ENCODE measurements around the gene FGD5. TPM values are rescaled to one million over a fixed set of nuclear protein-coding genes. Genes with fewer than 3 reads are reported as not detected.

Gene FGD5
- total RNA-seq, 1 donor from 2014 or later = 15.3 TPM

DNA sequence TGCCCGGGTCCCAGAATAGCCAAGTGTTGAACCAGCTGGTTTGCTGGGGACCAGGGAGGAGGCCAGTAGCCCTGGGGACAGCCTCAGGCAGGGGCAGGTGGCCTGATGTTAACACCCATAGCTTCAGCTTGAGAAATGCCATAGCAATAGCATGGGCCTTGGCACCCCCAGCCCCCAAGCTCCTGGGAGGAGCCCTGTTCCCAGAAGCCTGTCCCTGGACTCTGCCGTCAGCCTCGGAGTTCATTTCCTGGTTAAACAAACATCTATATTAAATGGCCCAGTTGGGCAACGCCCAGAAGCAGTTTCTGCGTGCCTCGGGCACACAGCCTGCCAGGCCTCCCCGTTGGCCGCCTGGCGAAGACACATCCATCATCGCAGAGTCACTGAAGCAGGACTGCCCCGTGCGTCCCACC, 58.2 kb downstream of the FGD5 start:
- H3K4me3 Mint-ChIP-seq = no peak overlapping the region
- H3K27ac Mint-ChIP-seq = no peak overlapping the region
- H3K27me3 Mint-ChIP-seq = peaks cover 7% of the 10 kb centered on the region
- DNase-seq (ENCODE audit: extremely low spot score, unreplicated experiment) = no peak
- no peaks in the 10 kb centered on the region for H3K36me3 Mint-ChIP-seq
- no peak for TF ChIP-seq CTCF (conservative IDR thresholded peaks at IDR 0.05)
- peaks cover 21% of the 10 kb centered on the region for H3K4me1 Mint-ChIP-seq (ENCODE audit: unreplicated experiment)
- no peaks in the 10 kb centered on the region for H3K9me3 Mint-ChIP-seq

DNA sequence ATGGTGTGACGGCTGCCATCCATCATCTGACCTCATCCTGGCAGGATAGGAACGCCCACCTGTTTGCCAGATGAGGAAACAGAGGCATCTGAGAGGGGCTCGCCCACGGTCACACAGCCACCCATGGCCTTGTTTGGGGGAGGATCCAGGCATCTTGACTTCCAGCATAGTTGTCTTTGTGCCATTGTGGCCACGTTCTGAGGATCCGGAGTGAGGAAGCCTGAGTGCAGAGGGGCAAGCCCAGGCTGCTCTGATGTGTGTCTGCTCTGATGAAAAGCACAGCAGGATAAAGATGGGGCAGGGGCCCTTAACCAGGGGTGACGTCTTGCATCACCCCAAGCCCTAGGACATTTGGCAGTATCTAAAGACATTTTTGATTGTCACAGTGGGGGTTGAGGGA, 58.7 kb downstream of the FGD5 start:
- Mint-ChIP-seq H3K27ac (no peak overlapping the region), H3K36me3 (no peaks in the 10 kb centered on the region), H3K9me3 (no peaks in the 10 kb centered on the region), H3K4me1 (ENCODE audit: unreplicated experiment) (peaks cover 21% of the 10 kb centered on the region), H3K27me3 (peaks cover 7% of the 10 kb centered on the region), H3K4me3 (no peak overlapping the region)
- no peak for TF ChIP-seq CTCF (conservative IDR thresholded peaks at IDR 0.05)
- DNase-seq (ENCODE audit: extremely low spot score, unreplicated experiment) = no peak

GRCh38 chr3:14879211-14879874, 60.6 kb downstream of the FGD5 start:
- no peak for TF ChIP-seq CTCF (conservative IDR thresholded peaks at IDR 0.05)
- no peak overlapping the region for H3K27ac Mint-ChIP-seq
- H3K36me3 Mint-ChIP-seq = no peaks in the 10 kb centered on the region
- no peak overlapping the region for H3K4me3 Mint-ChIP-seq
- no peaks in the 10 kb centered on the region for H3K9me3 Mint-ChIP-seq
- peaks cover 14% of the 10 kb centered on the region for H3K27me3 Mint-ChIP-seq
- DNase-seq (ENCODE audit: extremely low spot score, unreplicated experiment) = no peak
- peaks cover 21% of the 10 kb centered on the region for H3K4me1 Mint-ChIP-seq (ENCODE audit: unreplicated experiment)

- Mint-ChIP-seq H3K27ac (no peak overlapping the region), H3K27me3 (peaks cover 23% of the 10 kb centered on the region), H3K4me3 (no peak overlapping the region), H3K4me1 (ENCODE audit: unreplicated experiment) (peaks cover 21% of the 10 kb centered on the region), H3K36me3 (no peaks in the 10 kb centered on the region), H3K9me3 (no peaks in the 10 kb centered on the region)
- no peak for DNase-seq (ENCODE audit: extremely low spot score, unreplicated experiment)
- TF ChIP-seq CTCF (conservative IDR thresholded peaks at IDR 0.05) = no peak
Observed at GRCh38 chr3:14880447-14881106, 61.8 kb downstream of the FGD5 start.

- Mint-ChIP-seq H3K4me1 (ENCODE audit: unreplicated experiment) (peaks cover 6% of the 10 kb centered on the region), H3K9me3 (no peaks in the 10 kb centered on the region), H3K27me3 (peaks cover 33% of the 10 kb centered on the region), H3K27ac (no peak overlapping the region), H3K36me3 (no peaks in the 10 kb centered on the region), H3K4me3 (no peak overlapping the region)
- TF ChIP-seq CTCF (conservative IDR thresholded peaks at IDR 0.05) = no peak
- DNase-seq (ENCODE audit: extremely low spot score, unreplicated experiment) = no peak
Observed at GRCh38 chr3:14883226-14883625, 64.5 kb downstream of the FGD5 start.

Data from type B pancreatic cell (in vitro differentiated cells).